Left ventricle myocardium inferior (tissue), 1 donor: ENCODE measurements around the gene CD151. TPM values are rescaled to one million over a fixed set of nuclear protein-coding genes. Genes with fewer than 3 reads are reported as not detected.

Experiments used
- DNase-seq: peaks from one replicate; pipeline ENCODE4 v3.0.0-alpha.2; 2020
- H3K27ac ChIP-seq: fragments of 200-600 bp; replicated peaks from 2 replicates; pipeline ENCODE4 v1.8.0; 2021
- H3K27me3 ChIP-seq: fragments of 200-600 bp; 2 replicates; pipeline ENCODE4 v1.8.0; 2021; ENCODE audit warnings: low read depth
- H3K36me3 ChIP-seq: fragments of 200-600 bp; 2 replicates; pipeline ENCODE4 v1.8.0; 2021
- H3K4me1 ChIP-seq: fragments of 200-600 bp; 2 replicates; pipeline ENCODE4 v1.8.0; 2021
- H3K4me3 ChIP-seq: fragments of 200-600 bp; 2 replicates; pipeline ENCODE4 v1.8.0; 2021; ENCODE audit warnings: mild to moderate bottlenecking, moderate library complexity
- H3K9me3 ChIP-seq: fragments of 200-600 bp; replicated peaks from 2 replicates; pipeline ENCODE4 v1.8.0; 2021
- CTCF ChIP-seq: fragments of 200-600 bp; IDR thresholded peaks from 2 replicates; pipeline ENCODE4 v1.8.0; 2021; ENCODE audit warnings: antibody characterized with exemption, mild to moderate bottlenecking, borderline replicate concordance
- intact Hi-C: fragments of 100-400 bp; cut with micrococcal nuclease; formaldehyde crosslinking; loops from one replicate; pipeline ENCODE4 v1.11.0; 2022
- total RNA-seq: library from RNA; stranded (reverse); fragmentation: NEBNext Ultra II Directional; extraction: Animal tissue kit (Norgen Biotek cat#: 25700); gene quantifications from one replicate; pipeline ENCODE4 v1.2.1, GENCODE V29; 2021
- donor health status: DM: no; HTN: yes; CAD: no; lungs with severe emphysema.

The CD151 gene
- total RNA-seq, 1 donor from 2014 or later, result 408 TPM

- TF ChIP-seq CTCF, result peak; percentile 32
- H3K4me3 ChIP-seq, result peak overlapping the region; percentile 1
- peaks cover 50% of the 10 kb centered on the region for H3K36me3 ChIP-seq
Observed at GRCh38 chr11:838441-839279, 5.9 kb downstream of the CD151 start.

GRCh38 chr11:839280-839623 is 6.5 kb downstream of the CD151 start:
- H3K36me3 ChIP-seq, result peaks cover 50% of the 10 kb centered on the region
- intact Hi-C loops, result no loop called here

More at GRCh38 chr11:838441-839279, 5.9 kb downstream of the CD151 start:
- peak overlapping the region; percentile 49 for H3K27ac ChIP-seq
- H3K9me3 ChIP-seq, result no peaks in the 10 kb centered on the region
- no peaks in the 10 kb centered on the region for H3K27me3 ChIP-seq
- no peak for DNase-seq
- H3K4me1 ChIP-seq, result peaks cover 97% of the 10 kb centered on the region
- intact Hi-C loops, result no loop called here

DNA sequence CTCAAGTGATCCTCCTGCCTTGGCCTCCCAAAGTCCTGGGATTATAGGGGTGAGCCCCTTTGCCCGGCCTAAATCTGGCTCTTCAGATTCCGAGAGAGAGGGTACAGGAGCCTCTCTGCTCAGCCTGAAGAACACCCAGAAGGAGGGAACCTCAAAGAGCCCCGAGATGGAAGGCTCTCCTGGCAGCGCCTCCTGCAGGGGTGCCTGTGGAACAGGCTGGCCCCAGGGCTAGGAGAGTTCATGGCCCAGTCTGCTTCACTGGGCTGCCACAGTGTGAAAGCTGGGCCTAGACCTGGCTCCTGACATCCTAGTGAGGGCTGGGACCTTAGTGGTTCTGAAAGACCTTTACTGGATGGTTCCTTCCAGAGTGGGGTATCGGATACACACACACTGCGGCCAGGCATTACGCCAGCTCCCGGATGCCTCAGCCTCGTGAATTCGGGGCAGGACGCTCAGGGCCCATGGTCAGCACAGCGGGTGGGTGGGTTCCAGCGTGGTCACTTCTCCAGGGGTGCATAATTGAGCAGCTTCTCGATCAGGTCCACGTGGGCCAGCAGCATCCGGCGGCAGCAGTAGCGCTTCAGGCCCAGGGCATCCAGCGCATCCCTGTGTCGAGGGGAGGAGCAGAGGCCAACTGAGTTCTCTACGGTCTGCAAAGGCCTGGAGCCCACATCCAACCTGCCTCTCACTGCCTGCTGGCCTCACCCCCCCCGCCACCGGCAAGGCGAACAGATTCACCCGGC is 7.3 kb downstream of the CD151 start:
- H3K4me1 ChIP-seq, result peaks cover 97% of the 10 kb centered on the region
- H3K36me3 ChIP-seq, result peaks cover 50% of the 10 kb centered on the region
- H3K9me3 ChIP-seq, result no peaks in the 10 kb centered on the region
- DNase-seq, result no peak
- peak overlapping the region; percentile 97 for H3K4me3 ChIP-seq
- H3K27me3 ChIP-seq, result no peaks in the 10 kb centered on the region
- TF ChIP-seq CTCF, result no peak
- intact Hi-C loops, result no loop called here
- H3K27ac ChIP-seq, result peak overlapping the region; percentile 19

More at GRCh38 chr11:839280-839623, 6.5 kb downstream of the CD151 start:
- peaks cover 97% of the 10 kb centered on the region for H3K4me1 ChIP-seq
- peak overlapping the region; percentile 49 for H3K27ac ChIP-seq
- no peak overlapping the region for H3K4me3 ChIP-seq
- TF ChIP-seq CTCF, result no peak
- no peaks in the 10 kb centered on the region for H3K27me3 ChIP-seq
- DNase-seq, result no peak
- no peaks in the 10 kb centered on the region for H3K9me3 ChIP-seq

DNA sequence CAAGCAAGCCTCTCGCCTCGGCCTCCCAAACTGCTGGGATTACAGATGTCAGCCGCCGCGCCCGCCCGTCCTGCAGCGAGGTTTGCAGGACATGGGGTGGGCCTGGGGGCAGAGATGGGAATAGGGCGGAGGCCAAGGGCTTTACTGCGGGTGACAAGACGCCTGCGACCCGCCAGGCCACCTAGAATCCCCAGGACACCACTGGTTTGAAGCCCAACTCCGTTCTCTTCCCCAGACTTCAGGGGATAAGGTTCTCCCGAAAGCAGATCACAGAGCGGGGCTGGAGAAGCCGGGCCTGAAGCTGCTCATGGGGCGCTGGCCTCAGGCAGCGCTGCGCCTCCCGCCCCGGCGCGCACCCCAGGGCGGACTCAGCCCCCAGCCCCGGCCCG is 9.2 kb downstream of the CD151 start:
- DNase-seq, result no peak
- peaks cover 37% of the 10 kb centered on the region for H3K36me3 ChIP-seq
- no peak for TF ChIP-seq CTCF
- peaks cover 99% of the 10 kb centered on the region for H3K4me1 ChIP-seq
- intact Hi-C loops, result no loop called here
- H3K27me3 ChIP-seq, result no peaks in the 10 kb centered on the region
- no peaks in the 10 kb centered on the region for H3K9me3 ChIP-seq
- peak overlapping the region; percentile 97 for H3K27ac ChIP-seq
- H3K4me3 ChIP-seq, result peak overlapping the region; percentile 97

- Histone ChIP-seq H3K9me3 (no peaks in the 10 kb centered on the region), H3K4me1 (peaks cover 97% of the 10 kb centered on the region)
- intact Hi-C loops, result no loop called here
Observed at GRCh38 chr11:842370-843002, 9.7 kb downstream of the CD151 start, which contains the start of the genes POLR2L and TSPAN4. POLR2L (minus strand) TSS chr11:842529; CDS start chr11:842508, 21 bp downstream. TSPAN4 (plus strand) TSS chr11:842852; CDS start chr11:850305, 7,453 bp downstream.

More at GRCh38 chr11:842370-843002, 9.7 kb downstream of the CD151 start, which contains the start of the genes POLR2L and TSPAN4:
- Histone ChIP-seq H3K36me3 (peaks cover 32% of the 10 kb centered on the region), H3K4me3 (peak within 1 kb of the TSS; percentile 97), H3K27me3 (no peaks in the 10 kb centered on the region), H3K27ac (peak within 1 kb of the TSS; percentile 97)
- no peak for TF ChIP-seq CTCF
- peak; percentile 93 for DNase-seq
